ENCODE measurements around the gene ERICH3.
"Not testable (repeated sequence)": the region's sequence is repeated elsewhere in the genome, so short reads cannot be mapped to it uniquely, and the experiment has no call there.

Gene ERICH3

DNA sequence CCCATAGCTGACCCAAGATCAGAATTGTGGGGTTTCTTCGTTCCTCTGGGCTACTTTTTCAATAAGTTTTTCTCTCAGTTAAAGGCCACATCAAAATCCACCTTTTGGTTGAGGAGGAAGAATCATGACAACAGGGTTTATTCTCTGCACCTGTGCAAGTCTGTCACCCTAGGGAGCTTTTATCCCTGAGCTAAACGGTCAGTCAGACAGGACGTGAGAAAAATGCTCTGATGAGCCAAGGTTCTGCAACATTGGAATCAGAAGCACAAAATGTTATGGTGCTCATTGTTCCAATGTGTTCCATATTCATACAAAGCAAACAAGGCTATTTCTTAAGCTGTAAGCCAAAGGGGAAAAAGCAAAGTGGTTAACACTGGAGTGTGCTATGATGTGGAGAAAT is 7.4 kb upstream of the ERICH3 start:
- DNase-seq (ENCODE audit: low read depth) = no peak

DNA sequence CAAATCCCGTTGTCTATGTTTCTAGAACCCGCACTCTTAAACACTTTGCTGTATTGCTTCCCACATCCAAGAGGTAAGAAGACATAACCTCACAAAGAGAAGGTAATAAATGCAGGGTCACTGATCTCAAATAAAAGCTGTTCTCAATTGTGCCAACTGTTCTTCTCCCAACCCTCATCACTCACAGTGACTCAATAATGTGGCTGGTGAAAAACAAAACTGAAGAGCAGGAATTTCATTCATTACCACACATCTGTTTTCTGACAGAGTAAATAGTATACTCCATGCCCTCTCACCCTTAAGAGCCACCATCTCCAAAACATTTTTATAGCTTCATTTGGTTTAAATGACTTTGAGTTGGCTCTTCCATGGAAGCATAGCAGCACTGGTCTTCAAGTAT is 6.2 kb upstream of the ERICH3 start:
- no peak for DNase-seq (ENCODE audit: low read depth)

DNA sequence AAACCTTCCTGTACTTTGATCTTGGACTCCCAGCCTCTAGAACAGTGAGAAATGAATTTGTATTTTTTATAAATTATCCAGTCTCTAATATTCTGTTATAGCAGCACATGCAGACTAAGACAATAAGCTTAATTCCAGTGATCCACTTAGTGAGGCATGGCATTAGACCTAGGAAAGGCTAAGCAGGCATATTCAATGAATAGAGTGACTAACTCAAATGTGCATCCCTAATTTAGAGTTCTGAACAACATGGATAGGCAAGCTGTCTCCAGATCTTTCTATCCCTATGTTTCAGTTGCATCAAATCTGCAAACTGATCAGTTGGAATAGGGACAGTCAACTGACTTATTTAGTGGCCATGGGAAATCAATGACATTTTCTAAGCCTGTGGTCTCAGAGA is 4.3 kb upstream of the ERICH3 start:
- DNase-seq (ENCODE audit: low read depth) = no peak

DNA sequence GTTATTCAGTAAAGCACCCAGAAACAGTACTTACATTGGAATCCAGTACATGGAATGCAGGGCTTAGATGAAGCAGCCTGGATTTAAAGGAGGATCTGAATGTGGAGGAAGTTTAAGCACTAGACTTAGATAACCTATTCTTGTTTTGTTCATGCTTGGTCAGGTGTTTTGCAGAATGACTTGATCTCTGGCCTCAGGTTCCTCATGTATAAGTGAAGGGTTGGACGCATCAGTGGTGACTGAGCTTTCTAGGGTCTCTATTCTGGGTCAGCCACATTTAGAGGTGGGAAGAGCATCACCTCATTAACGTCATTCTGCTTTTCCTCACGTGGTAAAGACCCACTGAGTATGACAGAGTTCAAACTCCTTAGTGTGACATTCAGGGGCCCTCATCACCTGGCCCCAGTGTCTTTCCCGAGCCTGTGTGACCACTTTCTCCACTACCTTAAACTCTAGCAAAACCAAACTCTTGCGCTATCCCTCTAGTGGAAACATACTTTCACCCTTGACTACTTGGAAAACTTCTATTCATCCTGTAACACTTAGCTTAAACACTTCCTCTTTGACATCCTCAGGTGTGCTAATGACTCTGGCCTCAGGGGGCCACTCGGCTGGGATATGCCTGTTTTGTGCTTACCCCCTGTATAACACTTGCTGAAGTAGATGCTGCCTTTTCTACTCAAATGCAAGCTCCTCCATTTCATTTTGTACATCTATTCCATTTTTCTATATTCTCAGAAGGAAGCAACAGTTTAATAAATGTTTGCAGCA is 871 bp upstream of the ERICH3 start:
- no peak for DNase-seq (ENCODE audit: low read depth)

DNA sequence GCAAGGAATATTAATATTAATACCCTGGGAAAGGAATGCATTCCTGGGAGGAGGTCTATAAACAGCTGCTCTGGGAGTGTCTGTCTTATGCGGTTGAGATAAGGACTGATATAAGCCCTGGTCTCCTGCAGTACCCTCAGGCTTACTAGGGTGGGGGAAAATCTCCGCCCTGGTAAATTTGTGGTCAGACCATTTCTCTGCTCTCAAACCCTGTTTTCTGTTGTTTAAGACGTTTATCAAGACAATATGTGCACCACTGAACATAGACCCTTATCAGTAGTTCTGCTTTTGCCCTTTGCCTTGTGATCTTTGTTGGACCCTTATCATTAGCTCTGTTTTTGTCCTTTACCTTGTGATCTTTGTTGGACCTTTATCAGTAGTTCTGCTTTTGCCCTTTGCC is 2.7 kb downstream of the ERICH3 start:
- not testable (repeated sequence) for DNase-seq (ENCODE audit: low read depth)

DNA sequence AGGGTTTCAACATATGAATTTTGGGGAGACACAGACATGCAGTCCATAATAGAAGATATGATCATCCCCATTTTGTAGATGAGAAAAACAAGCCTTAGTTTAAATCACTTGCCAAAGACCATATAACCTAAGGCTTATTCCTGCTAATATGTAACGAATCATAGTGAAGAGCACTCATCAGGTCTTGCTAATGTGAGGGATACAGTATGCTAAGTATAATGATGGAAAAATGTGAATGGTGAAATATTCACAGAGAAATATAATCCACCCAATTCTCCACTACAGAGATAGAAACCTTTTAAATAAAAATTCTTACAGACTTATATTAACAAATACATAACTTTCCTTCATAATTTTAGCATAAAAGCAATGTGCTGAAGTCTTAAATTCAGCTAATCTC is 18.9 kb downstream of the ERICH3 start:
- DNase-seq (ENCODE audit: low read depth) = no peak

DNA sequence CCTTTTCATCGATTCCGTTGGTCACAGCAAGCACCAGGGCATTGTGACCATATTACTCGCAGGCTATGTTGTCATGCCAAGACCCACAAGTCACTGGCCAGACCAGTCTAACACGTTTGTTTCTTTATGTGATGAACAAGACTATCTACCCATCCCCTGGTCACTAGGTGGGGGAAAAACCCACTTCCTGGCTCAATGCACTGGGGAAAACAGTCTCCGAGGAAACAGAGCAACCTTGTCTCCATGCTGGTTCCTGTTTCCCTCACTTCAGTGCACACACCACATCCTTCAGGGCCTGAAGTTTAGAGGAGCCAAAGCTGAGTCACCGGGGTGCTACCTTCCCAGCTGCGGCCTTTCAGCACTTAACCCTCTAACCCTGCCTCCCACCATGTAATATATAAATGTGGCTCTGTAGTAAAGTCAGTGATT is 20.9 kb downstream of the ERICH3 start:
- DNase-seq (ENCODE audit: low read depth) = peak; percentile 89

DNA sequence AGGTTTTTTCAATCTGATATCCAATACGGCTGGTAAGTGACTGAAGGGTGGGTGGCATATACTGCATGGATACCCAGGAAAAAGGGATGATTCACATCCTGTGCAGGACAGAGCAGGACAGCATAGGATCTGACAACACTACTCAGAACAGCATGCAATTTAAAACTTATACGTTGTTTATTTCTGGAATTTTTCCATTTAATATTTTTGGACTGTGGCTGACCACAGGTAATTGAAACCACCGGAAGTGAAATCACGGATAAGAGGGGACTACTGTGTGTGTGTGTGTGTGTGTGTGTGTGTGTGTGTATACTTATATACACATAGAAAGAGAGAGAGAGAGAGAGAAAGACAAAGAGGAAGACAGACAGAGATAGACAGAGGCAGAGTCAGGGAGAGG is 23.0 kb downstream of the ERICH3 start:
- DNase-seq (ENCODE audit: low read depth) = peak; percentile 35

DNA sequence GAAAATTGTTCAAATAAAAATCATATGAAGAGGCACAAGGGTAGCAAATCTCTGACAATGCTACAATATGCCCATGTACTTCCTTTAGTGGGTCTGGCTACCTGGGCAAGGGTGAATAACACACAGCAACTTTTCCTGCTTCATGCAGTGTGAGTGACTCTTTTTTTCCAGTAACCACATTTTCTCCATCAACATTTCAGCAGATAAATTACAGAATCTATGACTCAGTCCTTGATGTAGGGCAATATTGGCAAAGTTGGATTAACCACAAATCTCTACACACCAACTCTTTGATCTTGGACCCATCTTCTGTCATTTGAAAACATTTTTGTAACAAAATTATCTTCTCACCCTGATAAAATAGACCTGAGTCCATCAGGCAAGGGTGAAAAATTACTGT is 31.7 kb downstream of the ERICH3 start:
- DNase-seq (ENCODE audit: low read depth) = no peak

DNA sequence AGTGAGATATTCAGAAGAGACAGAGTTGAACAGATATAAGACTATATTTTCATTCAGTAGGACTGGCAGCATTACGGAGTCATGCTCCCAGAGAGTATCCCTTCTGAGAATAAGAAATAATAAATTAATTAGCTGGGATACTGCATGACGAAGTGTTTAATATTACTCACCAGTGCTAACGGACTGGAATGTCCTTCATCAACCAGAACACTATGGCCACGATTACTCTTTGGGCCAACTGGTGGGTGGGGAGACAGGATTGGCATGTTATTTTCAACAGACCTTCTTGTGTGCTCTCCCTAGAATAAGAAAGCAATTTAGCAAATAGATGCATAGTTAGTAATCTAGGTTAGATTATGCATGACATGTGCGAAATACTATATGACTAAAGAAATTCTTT is 32.4 kb downstream of the ERICH3 start:
- no peak for DNase-seq (ENCODE audit: low read depth)

DNA sequence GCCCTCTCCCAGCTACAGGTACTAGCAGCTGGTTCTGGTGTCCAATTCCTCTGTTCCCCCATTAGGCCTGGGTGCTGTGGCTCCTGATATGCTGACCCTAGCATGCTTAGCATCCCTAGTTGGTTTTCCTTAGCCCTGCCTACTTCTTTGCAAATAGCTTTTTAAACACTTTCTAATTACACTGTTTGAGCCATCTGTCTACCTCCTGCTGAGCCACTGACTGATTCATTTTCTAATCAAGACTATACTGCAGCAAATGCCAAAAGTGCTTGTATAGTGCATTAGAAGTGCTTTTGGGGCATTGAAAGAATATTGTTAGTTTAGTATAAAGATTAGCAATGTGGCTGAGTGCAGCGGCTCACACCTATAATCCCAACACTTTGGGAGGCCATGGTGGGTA is 36.3 kb downstream of the ERICH3 start:
- DNase-seq (ENCODE audit: low read depth) = no peak

DNA sequence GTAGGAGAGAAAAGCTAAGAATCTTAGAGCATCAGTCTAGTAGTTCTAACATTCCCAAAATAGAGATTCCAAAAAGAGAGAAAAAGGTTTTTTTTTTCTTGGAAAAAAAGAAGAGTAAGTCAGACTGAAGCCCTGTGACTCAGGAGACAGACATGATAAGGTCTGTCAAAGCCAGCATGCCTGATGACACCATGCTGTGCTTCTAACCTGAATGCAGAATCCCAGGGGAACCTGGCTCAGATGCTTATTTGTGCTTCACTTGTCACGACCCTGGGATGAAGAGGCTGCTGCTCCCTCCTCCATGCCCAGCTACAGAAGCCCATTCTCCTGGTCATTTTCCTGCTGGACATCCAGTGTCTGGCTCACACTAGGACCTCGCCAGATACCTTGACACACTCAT is 44.3 kb downstream of the ERICH3 start:
- DNase-seq (ENCODE audit: low read depth) = no peak

DNA sequence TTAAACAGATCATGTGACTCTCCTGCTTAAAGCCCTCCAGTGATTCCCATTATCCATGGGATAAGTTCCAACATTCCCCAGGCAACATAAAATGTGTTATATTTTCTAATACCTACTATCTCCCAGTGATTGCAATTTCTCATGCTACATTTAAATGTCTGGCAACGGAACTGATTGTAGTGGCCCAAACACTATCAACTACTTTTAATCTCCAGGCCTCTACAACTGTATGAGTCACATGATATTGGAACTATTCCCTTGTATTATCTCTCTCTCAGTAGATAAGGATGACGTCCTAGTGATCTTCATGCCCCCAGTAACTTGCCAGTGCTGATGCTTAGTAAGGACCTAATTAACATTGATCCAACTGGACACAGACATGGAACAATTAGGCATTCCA is 49.9 kb downstream of the ERICH3 start:
- no peak for DNase-seq (ENCODE audit: low read depth)

DNA sequence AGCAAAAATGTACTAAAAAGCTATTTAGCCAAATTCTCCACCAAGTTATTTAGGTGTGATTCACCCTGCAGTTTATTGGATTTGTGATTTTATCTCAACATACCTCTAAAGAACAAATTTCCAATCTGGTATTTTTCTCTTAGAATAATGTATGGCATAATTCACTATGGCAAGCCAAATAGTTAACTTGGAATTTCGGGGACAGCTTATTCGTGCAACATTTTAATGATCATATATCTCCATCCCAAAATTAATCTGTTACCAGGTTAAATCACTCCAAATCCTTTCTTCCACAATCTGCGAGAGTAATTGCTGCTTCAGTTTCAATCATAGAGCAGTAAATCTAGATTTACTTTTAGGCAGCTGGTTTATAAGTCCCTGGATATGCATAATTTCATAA is 53.4 kb downstream of the ERICH3 start:
- DNase-seq (ENCODE audit: low read depth) = no peak

DNA sequence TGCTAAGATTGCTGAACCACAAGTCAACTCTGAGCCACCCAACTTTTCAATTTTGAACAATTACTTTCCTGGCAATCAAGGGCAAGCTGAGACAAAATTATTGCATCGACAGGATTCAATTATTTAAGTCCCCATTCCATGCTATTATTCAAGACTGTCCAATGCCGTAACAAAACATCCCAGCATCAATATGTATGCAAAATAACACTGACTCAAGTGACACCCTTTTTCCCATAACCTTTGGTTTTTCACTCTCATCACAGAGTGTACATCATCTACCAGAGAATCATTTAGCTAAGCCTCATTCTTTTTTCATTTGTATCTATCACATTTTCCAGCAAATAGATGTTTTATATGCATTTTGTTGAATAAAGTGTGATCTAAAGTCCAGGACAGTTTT is 54.6 kb downstream of the ERICH3 start:
- no peak for DNase-seq (ENCODE audit: low read depth)

DNA sequence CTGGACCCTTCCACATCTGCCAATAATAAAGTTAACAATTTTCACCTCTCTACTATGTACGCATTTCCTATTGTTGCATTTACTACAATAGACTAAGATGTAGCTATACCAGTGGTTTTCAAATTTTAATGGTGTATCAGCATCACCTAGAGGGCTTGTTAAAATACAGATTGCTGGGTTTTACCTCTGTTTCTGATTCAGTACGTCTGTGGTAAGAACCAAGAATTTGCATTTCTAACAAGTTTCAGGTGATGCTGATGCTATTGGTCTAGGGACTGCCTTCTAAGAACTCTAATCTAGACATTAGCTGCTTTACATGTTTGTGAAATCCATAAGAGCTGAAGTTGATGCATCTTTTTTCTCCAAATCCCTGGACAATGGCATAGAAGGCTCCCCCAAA is 59.7 kb downstream of the ERICH3 start:
- DNase-seq (ENCODE audit: low read depth) = no peak

DNA sequence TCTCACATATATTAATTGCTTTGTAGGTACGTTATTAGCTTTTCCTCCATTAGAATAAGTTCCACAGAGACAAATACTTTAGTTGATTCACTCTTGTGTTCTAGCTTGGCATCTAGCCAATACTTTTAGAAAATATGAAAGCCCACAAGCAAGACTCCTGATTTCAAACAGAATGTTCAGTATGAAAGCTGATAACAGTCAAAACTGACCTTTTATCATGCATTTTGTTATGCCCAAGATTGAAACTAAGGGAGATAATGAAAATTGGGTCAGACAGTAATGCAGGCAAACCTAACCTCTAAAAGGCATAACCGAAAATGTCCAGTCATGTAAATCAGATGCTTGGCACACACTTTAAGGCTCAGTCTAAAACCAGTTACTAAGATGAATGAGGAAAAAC is 61.7 kb downstream of the ERICH3 start:
- DNase-seq (ENCODE audit: low read depth) = no peak

DNA sequence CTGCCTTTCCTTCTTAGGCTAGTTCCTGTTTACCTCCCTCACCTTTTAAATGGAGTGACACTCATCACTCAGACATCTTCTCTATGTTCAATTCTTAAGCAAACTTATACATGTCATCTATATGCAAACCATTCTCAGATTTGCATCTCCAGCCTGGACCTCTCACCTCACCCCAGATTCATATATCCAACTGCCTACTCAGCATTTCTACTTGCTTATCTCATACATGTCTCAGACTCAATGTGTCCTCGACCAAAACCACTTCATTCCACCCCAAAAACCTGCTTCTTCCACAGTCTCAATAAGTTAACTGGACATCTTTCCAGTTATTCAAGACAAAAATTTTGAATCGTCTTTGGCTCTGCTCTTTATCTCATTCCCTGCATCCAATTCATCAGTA is 62.6 kb downstream of the ERICH3 start:
- no peak for DNase-seq (ENCODE audit: low read depth)

DNA sequence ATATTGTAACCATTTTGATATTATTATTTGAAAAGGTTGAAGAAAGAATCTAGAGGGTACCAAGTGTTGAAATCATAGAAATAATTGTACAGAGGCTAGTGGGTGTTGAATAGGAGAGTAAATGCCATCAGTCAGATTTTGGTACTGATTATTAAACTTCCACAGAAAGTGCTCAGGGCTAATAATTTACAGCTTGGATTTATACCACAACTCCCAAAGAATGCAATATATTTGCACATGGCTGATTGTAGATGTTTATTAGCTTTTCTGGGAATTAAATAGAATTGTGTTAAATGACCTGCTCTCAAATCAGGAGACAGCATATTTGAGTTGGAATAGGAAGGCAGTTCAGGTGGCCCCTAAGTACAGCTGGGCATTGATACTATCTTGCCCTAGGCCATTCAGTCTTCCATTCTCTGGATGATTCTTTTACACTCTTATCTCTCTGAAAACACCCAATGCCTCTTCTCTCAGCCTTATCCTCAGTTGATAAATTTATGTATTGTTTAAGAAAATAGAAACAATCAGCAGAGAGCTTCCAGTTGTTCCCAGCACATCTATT is 63.7 kb downstream of the ERICH3 start:
- DNase-seq (ENCODE audit: low read depth) = no peak

DNA sequence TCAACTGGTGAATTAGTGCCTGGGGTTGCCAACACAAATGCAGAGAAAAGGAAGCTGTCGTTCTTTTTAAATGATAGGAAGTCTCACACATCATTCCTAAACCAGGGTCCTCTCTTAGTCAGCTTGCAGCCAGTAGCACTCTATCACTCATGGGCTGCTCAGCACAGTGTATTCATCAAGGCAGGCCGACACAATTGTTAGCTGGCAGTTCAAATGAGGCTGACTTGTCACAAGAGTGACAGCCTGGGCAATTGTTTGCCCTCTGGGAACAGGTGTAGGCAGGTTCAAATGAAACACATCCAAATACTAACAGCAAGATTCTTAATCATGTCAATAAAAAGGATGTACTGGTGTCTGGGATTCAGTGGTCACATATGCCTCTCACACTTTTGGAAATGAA is 76.9 kb downstream of the ERICH3 start:
- no peak for DNase-seq (ENCODE audit: low read depth)

DNA sequence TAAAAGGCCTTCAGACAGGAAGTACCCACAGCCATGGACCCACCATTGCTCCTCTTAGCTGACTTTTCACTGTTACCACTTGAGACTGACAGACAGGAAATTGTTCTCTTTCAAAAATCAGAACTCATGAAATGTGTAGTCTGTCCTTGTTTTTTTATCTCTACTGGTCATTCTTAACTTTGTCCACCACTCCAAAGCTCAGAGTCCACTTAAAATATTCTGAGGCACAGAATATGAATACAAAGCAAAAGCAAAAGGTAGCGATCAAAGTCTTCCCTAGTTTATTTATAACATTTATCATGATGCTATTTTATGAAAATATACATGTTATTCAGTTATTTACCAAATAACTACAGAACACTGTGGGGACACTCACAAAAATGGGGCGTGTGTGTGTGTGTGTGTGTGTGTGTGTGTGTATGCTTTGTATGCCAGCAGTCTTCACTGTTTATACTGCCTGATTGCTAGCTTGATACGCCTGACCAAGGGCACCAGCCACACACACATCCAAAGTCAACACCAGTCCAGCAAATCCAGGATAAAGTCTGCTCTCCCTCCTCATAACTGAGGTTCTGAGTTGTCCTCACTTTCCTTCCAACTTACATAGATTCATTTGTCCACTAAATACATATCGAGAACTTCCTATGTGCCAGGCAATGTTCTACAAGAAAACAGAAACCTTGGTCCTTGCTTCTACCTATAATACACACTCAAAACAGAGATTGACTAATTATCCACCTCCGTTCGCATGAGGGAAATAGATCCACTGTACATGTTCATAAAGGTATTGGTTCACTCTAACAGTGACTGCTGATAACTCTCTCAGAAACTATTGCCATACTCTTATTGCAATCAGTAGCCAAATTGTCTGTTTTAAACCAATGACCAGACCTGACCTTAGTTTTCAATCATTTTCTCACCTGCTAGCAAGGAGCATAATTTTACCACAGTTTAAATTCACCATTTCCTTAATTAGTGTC is 79.4 kb downstream of the ERICH3 start:
- no peak for DNase-seq (ENCODE audit: low read depth)

DNA sequence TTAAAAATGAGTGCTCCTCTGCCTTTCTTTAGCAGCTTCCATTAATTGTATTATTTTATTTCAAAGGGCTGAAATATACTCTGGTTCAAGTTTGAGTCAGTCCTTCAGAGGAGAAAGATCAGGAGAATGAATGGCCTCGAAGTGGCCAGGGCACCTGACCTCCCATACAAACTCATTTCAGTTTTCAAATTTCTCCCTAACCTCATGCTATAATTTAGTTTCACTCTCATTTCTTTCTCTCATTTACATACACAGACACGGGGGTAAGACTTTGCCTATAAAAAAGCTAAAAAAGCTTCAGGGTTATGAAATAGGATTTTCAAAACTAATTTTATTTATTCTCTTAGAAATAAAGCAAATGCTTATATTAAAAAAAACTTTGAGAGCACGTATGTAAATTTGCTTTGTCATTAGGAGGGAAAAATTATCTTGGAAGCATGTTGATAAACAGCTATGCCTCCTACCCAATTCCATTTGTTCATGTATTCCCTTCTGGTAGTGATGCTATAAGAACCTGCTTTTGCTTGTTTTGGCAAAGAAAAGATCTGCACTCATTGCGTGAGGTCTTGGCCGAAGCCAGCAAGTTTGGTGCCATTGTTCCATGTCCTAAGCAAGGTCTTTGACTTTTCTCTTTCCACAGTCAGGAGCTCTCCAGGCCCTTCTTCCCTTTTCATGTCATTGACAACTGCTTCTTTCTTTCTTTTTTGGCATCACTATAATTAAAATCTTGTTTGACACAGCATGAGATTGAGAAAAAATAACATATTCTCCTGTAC is 80.8 kb downstream of the ERICH3 start:
- DNase-seq (ENCODE audit: low read depth) = no peak
